CD4-positive, alpha-beta T cell (primary cell): Measurements from ENCODE around the gene CUL7. TPM values are rescaled to one million over a fixed set of nuclear protein-coding genes. Genes with fewer than 3 reads are reported as not detected.

Source experiments
- ATAC-seq: fragments of 200-7000 bp; cut with Tn5 transposase; one replicate; pipeline ENCODE4 v1.10.0; 2022; ENCODE audit warnings: mild to moderate bottlenecking; ENCODE audit not compliant: poor library complexity
- CTCF ChIA-PET: fragments of 350-600 bp; sonication (Branson Sonifier 250); formaldehyde crosslinking; loops from one replicate; lab custom pipeline; 2021; ENCODE audit warnings: antibody characterized with exemption, inconsistent platforms; lab: Charles Lee
- POLR2A ChIA-PET: fragments of 350-600 bp; sonication (Branson Sonifier 250); formaldehyde crosslinking; loops from one replicate; lab custom pipeline; 2021; ENCODE audit warnings: antibody characterized with exemption, inconsistent platforms; lab: Charles Lee
- DNase-seq, 14 experiments: peaks; one replicate each; pipeline ENCODE4 v3.0.0-alpha.2; 2013 to 2020; ENCODE audit warnings: mixed read lengths in 2 of 14
- H3K27ac ChIP-seq, 2 donors: one replicate each; pipeline versions ENCODE4 v1.5.1 to v1.7.0; 2013; ENCODE audit warnings: low read length in 2 of 2, low read depth in 1 of 2, mild to moderate bottlenecking in 1 of 2
- H3K27me3 ChIP-seq, 2 experiments: 1 replicate in 1 of 2; 2 replicates in 1 of 2; pipeline versions ENCODE4 v1.6.1 to v1.7.0; 2013; ENCODE audit warnings: low read length in 2 of 2, control low read depth in 1 of 2, mild to moderate bottlenecking in 1 of 2, moderate library complexity in 1 of 2; ENCODE audit not compliant: insufficient read depth in 2 of 2, control insufficient read depth in 1 of 2
- H3K36me3 ChIP-seq: one replicate; pipeline ENCODE4 v1.6.1; 2013; ENCODE audit warnings: low read length, control low read depth; ENCODE audit not compliant: insufficient read depth
- H3K4me1 ChIP-seq: one replicate; pipeline ENCODE4 v1.6.1; 2013; ENCODE audit warnings: low read length, control low read depth; ENCODE audit not compliant: insufficient read depth
- H3K4me3 ChIP-seq: one replicate; pipeline ENCODE4 v1.5.1; 2013; ENCODE audit warnings: mild to moderate bottlenecking, low read length, moderate library complexity
- H3K9me3 ChIP-seq, 2 experiments: 1 replicate in 1 of 2; 2 replicates in 1 of 2; pipeline versions ENCODE4 v1.6.1 to v1.7.0; 2013; ENCODE audit warnings: low read length in 2 of 2, mild to moderate bottlenecking in 2 of 2, control low read depth in 1 of 2, moderate library complexity in 1 of 2; ENCODE audit not compliant: control insufficient read depth in 1 of 2, insufficient read depth in 1 of 2
- H3K27ac Mint-ChIP-seq: one replicate; pipeline ENCODE4 v1.8.0; 2020; ENCODE audit warnings: mixed read lengths
- H3K27me3 Mint-ChIP-seq: one replicate; pipeline ENCODE4 v1.8.0; 2021; ENCODE audit warnings: mixed read lengths
- H3K36me3 Mint-ChIP-seq: one replicate; pipeline ENCODE4 v1.8.0; 2021; ENCODE audit warnings: low read depth, mixed read lengths
- H3K4me1 Mint-ChIP-seq: one replicate; pipeline ENCODE4 v1.8.0; 2021; ENCODE audit warnings: low read depth, mixed read lengths
- H3K4me3 Mint-ChIP-seq: one replicate; pipeline ENCODE4 v1.8.0; 2020; ENCODE audit warnings: mild to moderate bottlenecking, mixed read lengths
- H3K9me3 Mint-ChIP-seq: one replicate; pipeline ENCODE4 v1.8.0; 2020; ENCODE audit warnings: mixed read lengths
- CTCF ChIP-seq: fragments of 200-600 bp; IDR thresholded peaks from one replicate; pipeline ENCODE4 v1.8.0; 2022; ENCODE audit warnings: antibody characterized with exemption, mild to moderate bottlenecking
- intact Hi-C, 2 experiments: fragments of 100-400 bp; cut with DNase I in 1 of 2; cut with micrococcal nuclease in 1 of 2; formaldehyde crosslinking; loops; one replicate each; pipeline versions ENCODE4 v1.15.1 to v1.9.0; 2023 to 2025; cut with DNase I, micrococcal nuclease
- total RNA-seq, 174 experiments: library from RNA in 2 of 174; stranded (reverse) in 2 of 174; gene quantifications; one replicate each; pipeline ENCODE4 v1.2.3 and lab custom pipeline; 2021 to 2026

The CUL7 gene
- total RNA-seq, 2 experiments from 2014 or later: 5.9 to 6.9 TPM

DNA sequence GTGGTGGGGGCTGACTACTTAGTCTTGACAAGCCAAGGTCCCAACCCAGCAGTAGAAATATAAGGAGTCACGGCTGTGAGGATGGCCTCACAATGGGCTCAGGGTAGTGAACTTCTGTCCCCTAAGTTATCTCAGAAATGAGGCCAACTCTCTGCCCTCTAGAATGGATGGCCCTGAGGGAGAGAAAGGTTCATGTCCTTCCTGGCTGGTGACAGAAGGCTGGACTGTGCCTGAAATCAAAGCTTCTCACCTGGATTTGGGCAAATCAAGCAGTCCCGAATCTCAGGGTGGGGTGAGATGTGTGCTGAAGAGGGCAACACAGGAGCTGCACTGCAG is 19.5 kb downstream of the CUL7 start:
- Histone ChIP-seq H3K36me3 (peaks cover 45% of the 10 kb centered on the region), H3K4me3 (no peak overlapping the region), H3K27me3 (no peaks in the 10 kb centered on the region), H3K9me3 (no peaks in the 10 kb centered on the region), H3K27ac (no peak overlapping the region), H3K4me1 (no peaks in the 10 kb centered on the region)
- no peak for TF ChIP-seq CTCF
- Mint-ChIP-seq H3K4me3 (no peak overlapping the region), H3K27me3 (no peaks in the 10 kb centered on the region), H3K4me1 (no peaks in the 10 kb centered on the region), H3K27ac (no peak overlapping the region), H3K9me3 (no peaks in the 10 kb centered on the region), H3K36me3 (peaks cover 56% of the 10 kb centered on the region)
- intact Hi-C loops: no loop called here
- ChIA-PET POLR2A (interaction anchor here (0.6 to 1.9 kb wide), 2 partner anchors 20 to 423 kb away, joined by 4 to 6 read pairs; partner anchors contain the start of gene CUL7), CTCF (no interaction called here)
- DNase-seq (no peak), ATAC-seq (no peak)

GRCh38 chr6:43033496-43034189 is 20.0 kb downstream of the CUL7 start:
- no peaks in the 10 kb centered on the region for H3K27me3 Mint-ChIP-seq
- H3K9me3 Mint-ChIP-seq: no peaks in the 10 kb centered on the region
- H3K27me3 ChIP-seq: no peaks in the 10 kb centered on the region
- H3K27ac ChIP-seq: no peak overlapping the region
- POLR2A ChIA-PET: interaction anchor here (0.6 to 1.9 kb wide), 3 partner anchors 12 to 424 kb away, joined by 3 to 6 read pairs (median 4); partner anchors contain the start of genes CUL7 and RRP36
- DNase-seq: no peak
- no peak overlapping the region for H3K4me3 Mint-ChIP-seq
- TF ChIP-seq CTCF: no peak
- CTCF ChIA-PET: no interaction called here
- H3K9me3 ChIP-seq: no peaks in the 10 kb centered on the region
- no peak overlapping the region for H3K4me3 ChIP-seq
- H3K4me1 ChIP-seq: no peaks in the 10 kb centered on the region
- intact Hi-C loops: no loop called here
- no peak for ATAC-seq
- peaks cover 54% of the 10 kb centered on the region for H3K36me3 Mint-ChIP-seq
- H3K4me1 Mint-ChIP-seq: no peaks in the 10 kb centered on the region
- H3K36me3 ChIP-seq: peaks cover 47% of the 10 kb centered on the region
- H3K27ac Mint-ChIP-seq: peak overlapping the region; percentile 29

DNA sequence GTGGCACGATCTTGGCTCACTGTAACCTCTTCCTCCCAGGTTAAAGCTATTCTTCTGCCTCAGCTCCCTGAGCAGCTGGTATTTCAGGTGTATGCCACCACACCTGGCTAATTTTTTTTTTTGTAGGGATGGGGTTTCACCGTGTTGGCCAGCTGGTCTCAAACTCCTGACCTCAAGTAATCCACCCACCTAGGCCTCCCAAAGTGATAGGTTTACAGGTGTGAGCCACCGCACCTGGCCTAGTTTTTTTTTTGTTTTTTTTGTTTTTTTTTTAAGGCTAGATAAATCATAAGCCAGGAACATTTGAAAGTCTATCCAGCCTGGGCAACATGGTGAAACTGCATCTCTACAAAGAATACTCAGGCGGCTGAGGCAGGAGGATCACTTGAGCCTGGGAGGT is 21.3 kb downstream of the CUL7 start:
- POLR2A ChIA-PET: interaction anchor here (0.6 to 1.9 kb wide), 3 partner anchors 16 to 473 kb away, joined by 3 to 4 read pairs (median 4); partner anchors contain the start of gene CUL7
- CTCF ChIA-PET: no interaction called here
- DNase-seq (no peak), ATAC-seq (no peak)
- H3K27me3 Mint-ChIP-seq: no peaks in the 10 kb centered on the region
- no peaks in the 10 kb centered on the region for H3K27me3 ChIP-seq
- H3K36me3 ChIP-seq: peaks cover 45% of the 10 kb centered on the region
- H3K4me3 ChIP-seq: no peak overlapping the region
- H3K27ac ChIP-seq: no peak overlapping the region
- H3K4me1 ChIP-seq: no peaks in the 10 kb centered on the region
- intact Hi-C loops: no loop called here
- H3K4me3 Mint-ChIP-seq: no peak overlapping the region
- H3K36me3 Mint-ChIP-seq: peaks cover 52% of the 10 kb centered on the region
- H3K4me1 Mint-ChIP-seq: no peaks in the 10 kb centered on the region
- no peaks in the 10 kb centered on the region for H3K9me3 ChIP-seq
- no peak for TF ChIP-seq CTCF
- H3K9me3 Mint-ChIP-seq: no peaks in the 10 kb centered on the region
- H3K27ac Mint-ChIP-seq: no peak overlapping the region
